ENCODE results near the gene BLTP1.

BLTP1 gene

GRCh38 chr4:122152711-122153226, 638 bp downstream of the BLTP1 start:
- no peaks in the 10 kb centered on the region for H3K4me1 ChIP-seq (ENCODE audit: control insufficient read depth, insufficient read depth, low read length)
- ChIA-PET CTCF (no interaction called here), POLR2A (no interaction called here)
- peak overlapping the region; percentile 0; the same call in 1 of the 2 replicates for H3K27ac ChIP-seq (ENCODE audit: extremely low read depth, low read depth, low read length)
- peak overlapping the region; percentile 82 for H3K4me3 ChIP-seq (ENCODE audit: low read depth, low read length)
- H3K9me3 ChIP-seq (ENCODE audit: control insufficient read depth, insufficient read depth, low read depth, low read length): no peaks in the 10 kb centered on the region
- TF ChIP-seq SP2 (tag by site-specific recombination; IDR thresholded peaks at IDR 0.05) (peak; percentile 46), ZNF629 (tag by site-specific recombination; IDR thresholded peaks at IDR 0.05) (no peak), ZIC2 (tag by site-specific recombination; IDR thresholded peaks at IDR 0.05) (peak; percentile 69), PRDM10 (tag by site-specific recombination; IDR thresholded peaks at IDR 0.05) (peak; percentile 61), ZNF362 (tag by site-specific recombination; IDR thresholded peaks at IDR 0.05) (peak; percentile 86; the same call in 1 of the 2 replicates), SALL2 (tag by site-specific recombination; IDR thresholded peaks at IDR 0.05; ENCODE audit: borderline replicate concordance) (no peak), ZBTB17 (tag by site-specific recombination; IDR thresholded peaks at IDR 0.05) (peak; percentile 84), PRDM1 (tag by site-specific recombination; IDR thresholded peaks at IDR 0.05) (peak; percentile 58; the same call in 1 of the 2 replicates), ZBTB26 (tag by site-specific recombination; optimal IDR thresholded peaks at IDR 0.05) (peak; percentile 31), ZNF335 (tag by site-specific recombination; conservative IDR thresholded peaks at IDR 0.05) (0 out of 2 replicates have a peak, but pooled peaks have one; percentile 45), ZNF2 (tag by site-specific recombination; IDR thresholded peaks at IDR 0.05) (0 out of 2 replicates have a peak, but pooled peaks have one; percentile 15)
- H3K36me3 ChIP-seq (ENCODE audit: control insufficient read depth in 2 of 2, insufficient read depth in 1 of 2, low read length in 2 of 2): peaks cover 0 to 32% of the 10 kb centered on the region in 2 experiments; a peak in 2 of 3 replicates

GRCh38 chr4:122156819-122157218, 4.7 kb downstream of the BLTP1 start:
- no peaks in the 10 kb centered on the region for H3K4me1 ChIP-seq (ENCODE audit: control insufficient read depth, insufficient read depth, low read length)
- H3K36me3 ChIP-seq (ENCODE audit: control insufficient read depth in 2 of 2, insufficient read depth in 1 of 2, low read length in 2 of 2): peaks cover 0 to 32% of the 10 kb centered on the region in 2 experiments; a peak in 2 of 3 replicates
- no peaks in the 10 kb centered on the region for H3K9me3 ChIP-seq (ENCODE audit: control insufficient read depth, insufficient read depth, low read depth, low read length)
- TF ChIP-seq SETDB1 (IDR thresholded peaks at IDR 0.05; ENCODE audit: insufficient read length, low read length) (no peak), KLF17 (tag by site-specific recombination; IDR thresholded peaks at IDR 0.05) (no peak), AEBP2 (tag by site-specific recombination; IDR thresholded peaks at IDR 0.05; ENCODE audit: borderline replicate concordance) (no peak), PRDM2 (tag by site-specific recombination; IDR thresholded peaks at IDR 0.05; ENCODE audit: borderline replicate concordance) (no peak), ZNF830 (tag by site-specific recombination; IDR thresholded peaks at IDR 0.05; ENCODE audit: low read depth) (no peak), ZNF211 (tag by site-specific recombination; IDR thresholded peaks at IDR 0.05; ENCODE audit: low read depth) (no peak), KLF10 (tag by site-specific recombination; IDR thresholded peaks at IDR 0.05) (no peak)
- CTCF ChIA-PET: no interaction called here
- H3K4me3 ChIP-seq (ENCODE audit: low read depth, low read length): no peak overlapping the region
- no peak overlapping the region for H3K27ac ChIP-seq (ENCODE audit: extremely low read depth, low read depth, low read length)
- POLR2A ChIA-PET: no interaction called here
